Activated CD8-positive, alpha-beta memory T cell treated with anti-CD3 and anti-CD28 coated beads, Interleukin-2, amount 50 U/mL, for 1 hour (primary cell): Measurements from ENCODE around the gene ESYT1.

Experiments used
- DNase-seq: peaks from one replicate; pipeline ENCODE4 v3.0.0-alpha.2; 2020; ENCODE audit errors: extremely low read depth

The ESYT1 gene, protein sequence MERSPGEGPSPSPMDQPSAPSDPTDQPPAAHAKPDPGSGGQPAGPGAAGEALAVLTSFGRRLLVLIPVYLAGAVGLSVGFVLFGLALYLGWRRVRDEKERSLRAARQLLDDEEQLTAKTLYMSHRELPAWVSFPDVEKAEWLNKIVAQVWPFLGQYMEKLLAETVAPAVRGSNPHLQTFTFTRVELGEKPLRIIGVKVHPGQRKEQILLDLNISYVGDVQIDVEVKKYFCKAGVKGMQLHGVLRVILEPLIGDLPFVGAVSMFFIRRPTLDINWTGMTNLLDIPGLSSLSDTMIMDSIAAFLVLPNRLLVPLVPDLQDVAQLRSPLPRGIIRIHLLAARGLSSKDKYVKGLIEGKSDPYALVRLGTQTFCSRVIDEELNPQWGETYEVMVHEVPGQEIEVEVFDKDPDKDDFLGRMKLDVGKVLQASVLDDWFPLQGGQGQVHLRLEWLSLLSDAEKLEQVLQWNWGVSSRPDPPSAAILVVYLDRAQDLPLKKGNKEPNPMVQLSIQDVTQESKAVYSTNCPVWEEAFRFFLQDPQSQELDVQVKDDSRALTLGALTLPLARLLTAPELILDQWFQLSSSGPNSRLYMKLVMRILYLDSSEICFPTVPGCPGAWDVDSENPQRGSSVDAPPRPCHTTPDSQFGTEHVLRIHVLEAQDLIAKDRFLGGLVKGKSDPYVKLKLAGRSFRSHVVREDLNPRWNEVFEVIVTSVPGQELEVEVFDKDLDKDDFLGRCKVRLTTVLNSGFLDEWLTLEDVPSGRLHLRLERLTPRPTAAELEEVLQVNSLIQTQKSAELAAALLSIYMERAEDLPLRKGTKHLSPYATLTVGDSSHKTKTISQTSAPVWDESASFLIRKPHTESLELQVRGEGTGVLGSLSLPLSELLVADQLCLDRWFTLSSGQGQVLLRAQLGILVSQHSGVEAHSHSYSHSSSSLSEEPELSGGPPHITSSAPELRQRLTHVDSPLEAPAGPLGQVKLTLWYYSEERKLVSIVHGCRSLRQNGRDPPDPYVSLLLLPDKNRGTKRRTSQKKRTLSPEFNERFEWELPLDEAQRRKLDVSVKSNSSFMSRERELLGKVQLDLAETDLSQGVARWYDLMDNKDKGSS

DNA sequence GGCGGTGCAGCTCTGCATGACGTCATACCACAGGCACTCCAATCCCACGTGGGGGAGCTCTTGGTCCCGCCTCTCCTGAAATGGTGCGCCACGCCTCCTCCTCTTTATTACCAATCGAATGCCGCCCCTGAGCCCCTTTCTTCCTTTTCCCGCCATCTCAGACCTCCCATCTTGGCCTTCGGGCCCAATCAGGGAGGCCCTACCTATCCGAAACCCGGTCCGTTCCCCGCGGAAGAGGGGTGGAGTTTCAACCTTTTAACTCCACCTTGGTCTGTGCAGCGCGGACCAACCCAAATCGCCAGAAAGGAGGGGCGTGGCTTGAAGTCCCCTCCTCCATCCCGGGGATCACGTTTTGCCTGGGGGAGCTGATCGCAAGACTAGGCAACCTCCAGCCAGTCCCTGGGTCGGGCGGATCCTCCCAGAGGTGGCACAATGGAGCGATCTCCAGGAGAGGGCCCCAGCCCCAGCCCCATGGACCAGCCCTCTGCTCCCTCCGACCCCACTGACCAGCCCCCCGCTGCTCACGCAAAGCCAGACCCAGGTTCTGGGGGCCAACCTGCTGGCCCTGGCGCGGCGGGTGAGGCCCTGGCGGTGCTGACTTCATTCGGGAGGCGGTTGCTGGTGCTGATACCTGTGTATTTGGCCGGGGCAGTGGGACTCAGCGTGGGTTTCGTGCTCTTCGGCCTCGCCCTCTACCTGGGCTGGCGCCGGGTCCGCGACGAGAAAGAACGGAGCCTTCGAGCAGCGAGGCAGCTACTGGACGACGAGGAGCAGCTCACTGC, at the start of gene ESYT1:
ESYT1 (plus strand) TSS at position 380 of the 782 bp plus-strand sequence; CDS start at position 433, 53 bp downstream.
- peak; percentile 98 for DNase-seq

DNA sequence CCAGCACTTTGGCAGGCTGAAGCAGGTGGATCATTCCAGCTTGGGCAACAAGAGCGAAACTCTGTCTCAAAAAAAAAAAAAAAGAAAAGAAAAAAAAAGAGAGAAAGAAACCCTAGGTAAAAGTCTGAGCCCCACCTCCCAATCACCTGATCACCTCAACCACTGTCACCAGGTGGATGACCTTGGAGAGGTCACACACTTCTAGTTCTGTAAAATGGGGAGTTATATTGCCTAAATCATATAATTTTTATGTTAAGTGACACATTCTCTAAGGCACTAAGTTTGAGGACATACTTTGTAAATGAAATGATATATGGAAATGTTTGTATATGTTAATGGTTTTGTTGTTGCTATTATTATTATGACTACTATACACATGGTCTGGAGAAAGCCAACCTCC, 49.6 kb upstream of the ESYT1 start:
- DNase-seq, result no peak

DNA sequence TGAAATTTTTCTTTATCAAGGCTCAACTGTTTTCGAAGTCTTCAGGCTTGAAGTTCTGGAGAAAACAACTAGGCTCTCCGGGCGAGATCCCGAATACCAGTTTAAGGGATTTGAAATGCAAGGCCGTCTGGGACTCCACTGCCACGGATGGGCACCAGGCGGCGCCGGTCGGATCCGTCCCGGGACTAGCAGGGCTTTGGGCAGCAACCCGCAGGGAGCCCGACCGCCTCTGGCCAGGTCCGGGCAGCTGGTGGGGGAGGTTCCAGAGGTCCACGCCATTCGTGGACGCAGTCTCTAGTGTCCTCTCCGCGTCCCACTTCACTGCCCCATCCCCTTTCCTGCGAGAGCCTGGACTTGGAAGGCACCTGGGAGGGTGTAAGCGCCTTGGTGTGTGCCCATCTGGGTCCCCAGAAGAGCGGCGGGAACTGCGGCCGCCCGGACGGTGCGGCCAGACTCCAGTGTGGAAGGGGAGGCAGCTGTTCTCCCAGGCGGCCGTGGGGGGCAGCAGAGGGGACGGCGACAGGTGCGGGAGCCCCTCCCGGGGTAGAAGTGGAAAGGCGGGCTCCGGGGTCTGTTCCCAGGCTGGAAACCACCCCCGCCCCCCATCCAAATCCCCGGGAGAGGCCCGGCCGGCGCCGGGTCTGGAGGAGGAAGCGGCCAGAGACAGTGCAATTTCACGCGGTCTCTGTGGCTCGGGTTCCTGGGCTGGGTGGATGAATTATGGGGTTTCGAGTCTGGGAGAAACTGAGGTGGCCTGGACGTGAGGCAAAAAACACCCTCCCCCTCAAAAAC, 48.9 kb upstream of the ESYT1 start:
- DNase-seq, result no peak

DNA sequence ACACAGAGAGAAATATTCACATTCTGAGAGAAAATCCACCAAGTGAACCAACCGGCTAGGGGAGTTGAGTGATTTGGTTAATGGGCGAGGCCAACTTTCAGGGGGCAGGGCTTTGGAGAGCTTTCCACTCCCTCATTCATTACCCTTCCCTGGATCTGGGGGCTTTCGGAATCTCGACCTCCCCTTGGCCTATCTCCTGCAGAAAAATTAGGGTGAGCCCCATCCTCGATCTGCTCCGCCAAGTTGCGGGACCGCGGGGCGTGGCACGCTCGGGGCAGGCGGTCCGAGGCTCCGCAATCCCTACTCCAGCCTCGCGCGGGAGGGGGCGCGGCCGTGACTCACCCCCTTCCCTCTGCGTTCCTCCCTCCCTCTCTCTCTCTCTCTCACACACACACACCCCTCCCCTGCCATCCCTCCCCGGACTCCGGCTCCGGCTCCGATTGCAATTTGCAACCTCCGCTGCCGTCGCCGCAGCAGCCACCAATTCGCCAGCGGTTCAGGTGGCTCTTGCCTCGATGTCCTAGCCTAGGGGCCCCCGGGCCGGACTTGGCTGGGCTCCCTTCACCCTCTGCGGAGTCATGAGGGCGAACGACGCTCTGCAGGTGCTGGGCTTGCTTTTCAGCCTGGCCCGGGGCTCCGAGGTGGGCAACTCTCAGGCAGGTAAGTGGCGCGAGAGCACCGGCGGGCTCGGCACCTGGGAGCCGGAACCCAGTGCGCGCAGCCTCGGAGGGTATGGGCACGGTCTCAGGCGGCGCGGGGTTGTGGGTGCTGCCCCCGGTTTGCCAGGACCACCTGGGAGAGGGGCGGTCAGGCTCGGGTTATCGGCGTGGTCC, 48.1 kb upstream of the ESYT1 start, which contains the start of gene ERBB3:
ERBB3 (plus strand) TSS at position 443 of the 833 bp plus-strand sequence; CDS start at position 579, 136 bp downstream.
- DNase-seq, result peak; percentile 43

DNA sequence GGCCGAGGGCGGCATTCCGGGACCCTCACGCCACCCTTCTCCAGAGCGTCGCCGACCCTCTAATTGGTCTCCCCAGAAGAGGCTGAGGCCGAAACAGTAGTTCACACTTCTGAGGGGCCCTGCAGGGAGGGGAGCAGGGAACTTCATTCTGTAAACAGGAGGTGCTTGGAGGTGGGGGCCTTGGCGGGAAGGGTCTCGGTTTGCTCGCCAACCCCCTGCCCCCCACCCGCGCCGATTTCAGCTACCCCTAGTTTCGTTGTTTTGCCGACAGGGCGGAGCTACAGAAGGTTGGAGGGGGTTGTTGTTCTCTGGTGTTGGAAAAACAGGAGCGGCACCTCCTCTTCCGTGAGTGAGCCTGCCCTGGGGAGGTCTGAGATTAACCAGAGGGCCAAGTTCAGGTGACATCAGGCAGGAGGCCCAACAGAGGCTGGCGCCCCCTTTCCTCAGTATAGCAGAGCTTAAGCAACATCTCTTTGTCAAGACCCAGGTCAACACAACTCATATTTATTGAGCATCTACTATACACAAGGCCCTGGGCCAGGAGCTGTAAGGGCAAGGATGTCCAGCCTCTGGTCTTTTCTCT, 47.4 kb upstream of the ESYT1 start:
- no peak for DNase-seq

DNA sequence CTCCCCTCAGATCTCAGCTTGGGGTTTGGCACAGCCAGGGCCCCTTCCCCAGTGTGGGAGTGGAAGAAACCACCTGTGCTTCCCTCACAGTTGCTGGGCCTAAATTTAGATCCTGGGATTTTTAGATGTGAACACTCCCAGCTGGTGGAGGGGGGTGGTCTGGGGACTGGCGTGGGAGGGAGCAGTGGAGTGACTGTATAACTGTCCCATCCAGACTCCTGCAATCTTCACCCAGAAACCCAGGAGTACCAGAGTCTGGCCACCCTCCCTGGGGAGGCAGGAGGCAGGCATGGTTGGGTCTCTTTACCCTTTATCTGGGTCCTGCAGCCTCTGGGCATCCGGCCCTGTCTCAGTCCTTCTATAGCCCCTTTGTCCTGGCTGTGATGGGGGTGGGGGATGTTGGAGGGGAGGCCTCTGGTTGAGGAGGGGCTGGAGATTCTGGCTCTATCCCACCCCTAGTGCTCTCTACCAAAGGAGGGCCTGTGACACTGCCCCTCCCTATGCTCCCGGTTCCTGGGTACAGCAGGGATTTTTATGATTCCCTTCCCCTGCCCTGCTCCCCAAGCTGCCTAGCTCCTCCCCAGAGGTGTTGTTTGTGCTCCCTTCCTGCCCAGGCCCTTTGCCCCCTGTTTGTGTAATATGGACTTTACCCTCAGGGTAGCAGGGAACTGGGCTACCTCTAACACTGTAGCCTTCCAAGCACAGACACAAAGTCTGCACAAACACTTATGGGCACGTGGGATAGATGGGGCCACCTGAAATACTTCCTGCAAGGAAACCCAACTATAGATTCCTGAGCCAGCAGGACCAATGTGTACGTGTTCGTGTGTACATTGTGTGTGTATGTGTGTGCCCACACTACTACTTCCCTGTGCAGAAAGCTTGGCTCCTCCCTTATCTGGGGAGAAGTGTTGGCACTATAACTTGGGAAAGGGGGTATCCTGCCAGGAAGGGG, 46.4 kb upstream of the ESYT1 start:
- no peak for DNase-seq

DNA sequence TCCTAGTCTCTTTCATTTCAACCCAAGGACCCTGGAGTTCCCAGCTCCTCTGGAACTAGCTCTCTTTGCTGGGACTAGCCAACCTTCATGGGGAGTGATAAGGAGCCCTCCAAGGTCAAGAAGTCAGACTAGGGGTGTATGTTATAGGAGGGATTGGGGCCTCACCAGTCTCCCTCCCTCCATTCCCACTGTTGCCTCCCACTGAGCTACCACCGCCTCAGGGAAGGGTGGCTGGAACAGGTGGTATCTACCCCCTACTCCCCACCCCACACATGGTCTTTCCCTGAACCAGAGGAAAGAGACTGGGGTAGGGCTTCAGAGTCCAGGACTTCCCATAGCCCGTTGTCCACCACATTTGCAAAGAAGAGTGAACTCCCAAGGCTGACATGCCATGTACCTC, 45.7 kb upstream of the ESYT1 start:
- DNase-seq, result no peak

DNA sequence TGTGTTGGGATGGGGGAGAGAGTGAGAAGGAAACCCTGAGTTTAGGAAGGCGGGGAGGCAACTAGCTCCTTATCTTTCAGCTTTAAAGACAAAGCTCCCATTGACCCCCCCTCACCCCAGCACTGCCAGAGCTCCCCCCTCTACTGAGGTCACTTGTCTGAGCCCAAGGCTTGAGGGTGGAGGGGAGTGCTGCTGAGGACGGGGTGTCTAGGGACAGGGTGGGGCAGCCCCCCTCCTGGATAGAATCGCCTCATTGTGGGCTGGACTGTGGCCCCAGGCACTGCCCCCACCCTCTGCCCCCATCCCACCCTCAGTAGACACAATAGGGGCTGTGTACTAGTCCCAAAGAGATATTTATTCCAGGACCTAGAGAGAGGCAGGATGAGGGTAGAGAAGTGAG, 45.1 kb upstream of the ESYT1 start:
- DNase-seq, result no peak

DNA sequence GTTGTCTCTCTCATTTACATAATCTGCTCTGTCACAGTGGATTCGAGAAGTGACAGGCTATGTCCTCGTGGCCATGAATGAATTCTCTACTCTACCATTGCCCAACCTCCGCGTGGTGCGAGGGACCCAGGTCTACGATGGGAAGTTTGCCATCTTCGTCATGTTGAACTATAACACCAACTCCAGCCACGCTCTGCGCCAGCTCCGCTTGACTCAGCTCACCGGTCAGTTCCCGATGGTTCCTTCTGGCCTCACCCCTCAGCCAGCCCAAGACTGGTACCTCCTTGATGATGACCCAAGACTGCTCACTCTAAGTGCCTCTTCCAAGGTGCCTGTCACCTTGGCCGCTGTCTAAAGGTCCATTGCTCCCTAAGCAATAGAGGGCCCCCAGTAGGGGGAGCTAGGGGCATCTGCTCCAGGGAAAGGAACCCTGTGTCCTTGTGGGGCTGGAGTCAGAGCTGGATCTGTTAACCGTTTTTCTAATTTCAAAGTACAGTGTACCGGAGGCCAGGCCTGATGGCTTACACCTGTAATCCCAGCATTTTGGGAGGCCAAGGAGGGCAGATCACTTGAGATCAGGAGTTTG, 43.0 kb upstream of the ESYT1 start:
- no peak for DNase-seq

DNA sequence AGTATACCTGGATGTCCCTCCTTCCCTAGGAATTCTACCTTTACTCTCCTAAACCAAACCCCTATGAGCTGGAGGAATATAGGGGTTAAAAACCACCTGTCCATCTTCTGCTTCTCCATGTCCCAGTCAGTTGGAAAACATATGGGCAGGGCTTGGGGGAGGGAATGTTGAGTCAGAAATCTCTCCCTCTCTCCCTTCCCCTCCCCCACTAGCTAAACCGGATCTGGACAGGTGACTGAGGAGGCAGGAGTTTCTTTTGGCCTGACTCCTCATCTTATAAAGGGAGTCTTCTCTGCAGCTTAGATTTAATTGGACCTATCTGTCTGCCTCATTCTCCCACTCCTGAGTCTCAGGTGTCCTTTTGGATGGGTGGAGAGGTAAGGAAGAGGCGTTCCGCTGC, 42.0 kb upstream of the ESYT1 start:
- no peak for DNase-seq

DNA sequence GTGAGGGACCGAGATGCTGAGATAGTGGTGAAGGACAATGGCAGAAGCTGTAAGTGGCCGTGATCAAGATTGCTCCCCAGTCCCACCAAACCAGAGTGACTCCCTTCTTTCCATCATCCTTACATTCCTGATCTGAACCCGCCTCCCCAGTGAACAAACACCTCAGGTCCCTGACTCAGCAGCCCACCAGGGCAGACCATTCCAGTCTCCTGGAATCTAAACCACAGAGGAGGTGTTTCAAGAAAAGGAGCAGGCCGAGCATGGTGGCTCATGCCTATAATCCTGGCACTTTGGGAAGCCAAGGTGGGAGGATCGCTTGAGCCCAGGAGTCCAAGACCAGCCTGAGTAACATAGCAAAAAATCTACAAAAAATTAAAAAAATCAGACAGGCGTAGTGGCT, 41.5 kb upstream of the ESYT1 start:
- DNase-seq, result no peak

DNA sequence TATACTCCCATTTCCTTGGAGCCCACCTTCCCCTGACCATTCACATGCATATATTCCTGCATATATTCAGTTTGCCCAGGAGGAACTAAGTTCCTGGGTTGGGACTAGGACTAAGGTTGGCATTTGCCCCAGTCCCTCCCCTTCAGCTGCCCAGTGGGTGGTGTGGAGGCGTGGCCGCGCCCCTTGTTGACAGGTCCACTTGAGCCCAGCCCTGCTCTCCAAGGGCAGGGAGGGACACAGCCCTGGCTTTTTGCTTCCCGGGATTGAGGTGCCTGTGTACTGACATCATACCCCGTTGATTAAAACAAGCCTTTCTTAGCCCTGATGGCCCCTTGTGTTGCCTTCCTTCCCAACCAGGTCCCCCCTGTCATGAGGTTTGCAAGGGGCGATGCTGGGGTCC, 40.8 kb upstream of the ESYT1 start:
- no peak for DNase-seq

DNA sequence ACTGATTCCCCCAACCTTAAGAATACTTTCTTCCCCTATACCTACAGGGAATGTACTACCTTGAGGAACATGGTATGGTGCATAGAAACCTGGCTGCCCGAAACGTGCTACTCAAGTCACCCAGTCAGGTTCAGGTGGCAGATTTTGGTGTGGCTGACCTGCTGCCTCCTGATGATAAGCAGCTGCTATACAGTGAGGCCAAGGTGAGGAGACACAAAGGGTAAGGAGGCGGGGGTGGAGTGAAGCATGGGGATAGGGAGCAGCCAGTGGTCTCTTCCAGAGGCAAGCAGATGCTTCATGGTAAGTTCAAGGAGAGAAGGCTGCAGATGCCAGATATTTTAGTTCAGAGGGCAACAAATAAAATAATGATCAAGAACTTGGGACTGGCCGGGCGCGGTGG, 30.3 kb upstream of the ESYT1 start:
- no peak for DNase-seq

DNA sequence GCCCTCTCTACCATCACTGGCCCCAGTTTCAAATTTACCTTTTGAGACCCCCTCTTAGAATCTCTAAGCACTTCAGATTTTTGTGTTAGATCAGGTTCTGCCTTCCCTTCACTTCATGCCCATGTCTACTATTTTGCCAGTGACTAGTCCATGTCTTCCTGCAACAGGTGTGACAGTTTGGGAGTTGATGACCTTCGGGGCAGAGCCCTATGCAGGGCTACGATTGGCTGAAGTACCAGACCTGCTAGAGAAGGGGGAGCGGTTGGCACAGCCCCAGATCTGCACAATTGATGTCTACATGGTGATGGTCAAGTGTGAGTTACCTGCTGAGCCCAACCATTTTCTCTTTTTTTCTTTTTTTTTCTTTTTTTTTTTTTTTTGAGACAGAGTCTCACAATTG, 29.5 kb upstream of the ESYT1 start:
- no peak for DNase-seq

DNA sequence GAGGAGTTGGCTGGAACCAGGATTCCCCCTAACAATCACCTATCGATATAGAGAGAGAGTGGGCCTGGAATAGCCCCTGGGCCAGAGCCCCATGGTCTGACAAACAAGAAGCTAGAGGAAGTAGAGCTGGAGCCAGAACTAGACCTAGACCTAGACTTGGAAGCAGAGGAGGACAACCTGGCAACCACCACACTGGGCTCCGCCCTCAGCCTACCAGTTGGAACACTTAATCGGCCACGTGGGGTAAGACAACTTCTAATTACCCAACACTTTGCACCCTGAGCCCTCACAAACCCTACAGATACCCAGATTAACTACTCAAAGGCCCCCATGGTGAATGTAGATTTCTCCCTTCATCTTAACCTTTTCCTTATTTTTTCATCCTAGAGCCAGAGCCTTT, 28.3 kb upstream of the ESYT1 start:
- DNase-seq, result no peak

DNA sequence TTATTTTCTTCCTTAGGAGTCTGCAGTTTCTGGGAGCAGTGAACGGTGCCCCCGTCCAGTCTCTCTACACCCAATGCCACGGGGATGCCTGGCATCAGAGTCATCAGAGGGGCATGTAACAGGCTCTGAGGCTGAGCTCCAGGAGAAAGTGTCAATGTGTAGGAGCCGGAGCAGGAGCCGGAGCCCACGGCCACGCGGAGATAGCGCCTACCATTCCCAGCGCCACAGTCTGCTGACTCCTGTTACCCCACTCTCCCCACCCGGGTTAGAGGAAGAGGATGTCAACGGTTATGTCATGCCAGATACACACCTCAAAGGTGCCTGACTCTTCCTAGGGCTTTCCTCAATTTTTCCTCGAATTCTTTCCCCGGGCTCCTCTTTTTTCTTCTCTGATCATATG, 27.0 kb upstream of the ESYT1 start:
- no peak for DNase-seq

DNA sequence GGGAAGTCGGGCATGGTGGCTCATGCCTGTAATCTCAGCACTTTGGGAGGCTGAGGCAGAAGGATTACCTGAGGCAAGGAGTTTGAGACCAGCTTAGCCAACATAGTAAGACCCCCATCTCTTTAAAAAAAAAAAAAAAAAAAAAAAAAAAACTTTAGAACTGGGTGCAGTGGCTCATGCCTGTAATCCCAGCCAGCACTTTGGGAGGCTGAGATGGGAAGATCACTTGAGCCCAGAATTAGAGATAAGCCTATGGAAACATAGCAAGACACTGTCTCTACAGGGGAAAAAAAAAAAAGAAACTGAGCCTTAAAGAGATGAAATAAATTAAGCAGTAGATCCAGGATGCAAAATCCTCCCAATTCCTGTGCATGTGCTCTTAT, 25.4 kb upstream of the ESYT1 start:
- DNase-seq, result no peak
